ENCODE data around the gene SLIT1.

The SLIT1 gene

GRCh38 chr10:97138174-97138573, 47.6 kb downstream of the SLIT1 start:
- DNase-seq = no peak

GRCh38 chr10:97136756-97137155, 49.0 kb downstream of the SLIT1 start:
- no peak for DNase-seq

GRCh38 chr10:97135464-97135863, 50.3 kb downstream of the SLIT1 start:
- DNase-seq = no peak

DNA sequence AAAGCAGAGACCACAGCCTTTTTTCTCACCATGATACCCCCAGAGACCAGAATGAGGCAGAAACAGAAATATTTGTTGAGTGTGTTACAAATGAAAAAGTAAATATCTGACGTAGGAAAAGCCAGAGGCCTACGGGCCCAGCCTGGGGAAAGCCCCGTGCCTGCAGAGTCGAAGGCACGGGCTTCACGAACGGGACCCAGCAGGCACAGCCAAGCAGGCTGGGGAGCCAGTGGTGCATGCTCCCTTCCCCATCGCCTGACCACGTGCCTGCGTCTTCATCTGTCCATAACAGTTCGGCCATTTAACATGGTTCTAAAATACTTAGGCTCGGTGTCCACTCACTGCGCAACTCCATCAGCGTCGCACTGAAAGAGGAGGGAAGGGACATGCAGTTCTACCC, 50.8 kb downstream of the SLIT1 start:
- no peak for DNase-seq

- no peak for DNase-seq
These were observed 51.6 kb downstream of the SLIT1 start for GRCh38 chr10:97134110-97134509.

DNA sequence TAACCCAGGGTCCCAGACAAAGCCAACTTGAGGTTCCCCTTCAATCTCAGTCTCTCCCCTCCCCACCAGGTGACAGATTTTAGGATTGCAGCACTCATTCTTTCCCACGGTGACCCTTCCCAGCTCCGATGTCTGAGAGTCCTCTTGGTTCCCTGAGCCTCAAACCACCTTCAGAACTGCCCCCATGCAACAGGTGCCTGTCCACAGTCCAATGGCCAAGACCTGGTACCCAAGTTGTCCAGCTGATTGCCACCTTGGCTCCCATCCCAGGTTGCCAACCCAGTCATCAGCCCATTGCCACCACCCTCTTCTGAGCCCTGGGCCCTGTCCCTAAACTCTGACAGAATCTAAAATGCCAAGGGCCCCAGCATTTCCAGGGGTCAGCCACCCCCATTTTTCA, 53.5 kb downstream of the SLIT1 start:
- no peak for DNase-seq

DNA sequence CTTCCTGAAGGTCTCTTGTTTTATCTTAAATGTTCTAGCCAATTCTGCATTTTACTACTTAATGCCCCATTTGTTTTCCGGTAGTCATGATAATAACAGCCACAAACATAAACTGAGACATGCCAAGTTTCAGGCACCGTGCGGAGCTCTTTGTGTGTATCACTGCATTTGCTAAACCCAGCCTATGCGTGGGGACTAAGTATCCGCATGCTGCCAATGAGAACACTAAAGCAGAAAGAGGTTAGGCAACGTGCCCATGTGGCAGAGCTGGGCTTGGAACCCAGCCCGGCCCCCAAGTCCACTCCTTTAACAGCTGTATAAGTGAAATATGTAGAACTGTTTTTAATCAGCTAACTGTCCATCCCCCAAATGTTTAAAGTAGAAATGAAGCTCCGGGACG, 54.1 kb downstream of the SLIT1 start:
- DNase-seq = no peak

DNA sequence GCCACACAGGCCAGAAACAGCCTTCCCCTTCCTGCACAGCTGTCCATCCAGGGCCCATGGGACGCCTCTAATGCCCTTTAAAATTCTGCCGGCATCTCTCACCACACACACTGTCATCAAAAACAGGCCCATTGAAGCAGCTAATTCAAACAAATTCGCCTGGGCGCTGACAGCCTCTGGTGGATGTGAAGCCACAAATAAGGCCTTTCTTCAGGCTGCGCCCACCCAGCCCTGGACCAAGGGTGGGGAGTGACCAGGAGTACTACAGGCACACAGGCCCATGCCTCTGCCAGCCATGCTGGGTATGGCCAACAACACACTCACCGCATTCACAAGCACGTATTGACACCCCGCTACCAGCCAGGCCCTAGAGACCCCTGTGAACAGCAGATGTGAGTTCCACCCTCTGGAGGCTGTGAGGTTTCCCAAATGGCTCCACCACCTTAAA, 54.6 kb downstream of the SLIT1 start:
- DNase-seq = no peak

DNA sequence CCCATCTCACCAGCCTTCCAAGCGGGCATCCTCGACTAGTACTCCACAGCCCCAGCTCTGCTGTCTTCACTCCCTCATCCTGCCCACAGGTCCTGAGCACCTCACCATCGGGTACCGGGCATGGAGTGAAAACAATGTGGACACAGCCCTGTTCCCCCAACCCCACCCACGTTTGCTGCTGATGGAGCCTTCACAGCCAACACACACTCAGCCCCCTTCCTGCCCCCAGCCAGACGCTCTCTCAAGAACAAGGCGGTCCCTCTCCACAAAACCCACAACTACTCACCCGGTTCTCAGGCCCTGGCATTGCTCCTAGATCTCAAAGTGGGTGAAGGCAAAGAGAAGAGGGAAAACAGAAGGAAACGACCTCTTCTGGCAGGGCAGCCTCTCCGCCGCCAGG, 56.1 kb downstream of the SLIT1 start:
- DNase-seq = no peak

DNA sequence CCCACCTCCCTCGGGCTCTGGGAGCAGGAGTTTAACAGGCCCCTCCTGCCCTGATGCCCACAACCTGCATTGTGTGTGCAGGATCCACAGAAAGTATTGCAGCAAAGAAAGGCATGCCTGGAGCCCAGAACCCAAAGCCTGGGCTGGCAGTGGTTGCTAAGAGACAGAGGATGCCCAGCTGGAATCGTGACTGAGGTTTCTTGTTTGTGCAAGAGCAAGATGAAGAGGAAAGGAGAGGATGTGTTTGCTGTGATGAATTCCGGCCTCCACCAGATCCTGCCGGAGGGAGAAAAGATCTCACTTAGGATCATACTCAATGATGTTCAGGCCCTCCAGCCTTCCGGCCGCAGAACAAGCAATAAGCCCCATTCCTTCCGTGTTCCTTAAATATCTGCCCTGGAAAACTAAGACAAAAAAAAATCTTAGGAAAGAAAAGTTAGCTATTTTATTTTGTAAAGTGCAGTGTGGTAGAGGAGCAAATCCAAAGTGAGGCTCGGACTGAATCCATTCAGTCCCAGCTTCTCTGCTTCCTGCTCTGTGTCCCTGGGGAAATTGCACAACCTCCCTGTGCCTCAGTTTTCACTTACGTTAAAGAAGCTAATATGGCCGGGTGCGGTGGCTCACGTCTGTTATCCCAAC, 57.1 kb downstream of the SLIT1 start:
- no peak for DNase-seq

GRCh38 chr10:97128039-97128492, 57.7 kb downstream of the SLIT1 start:
- no peak for DNase-seq

DNA sequence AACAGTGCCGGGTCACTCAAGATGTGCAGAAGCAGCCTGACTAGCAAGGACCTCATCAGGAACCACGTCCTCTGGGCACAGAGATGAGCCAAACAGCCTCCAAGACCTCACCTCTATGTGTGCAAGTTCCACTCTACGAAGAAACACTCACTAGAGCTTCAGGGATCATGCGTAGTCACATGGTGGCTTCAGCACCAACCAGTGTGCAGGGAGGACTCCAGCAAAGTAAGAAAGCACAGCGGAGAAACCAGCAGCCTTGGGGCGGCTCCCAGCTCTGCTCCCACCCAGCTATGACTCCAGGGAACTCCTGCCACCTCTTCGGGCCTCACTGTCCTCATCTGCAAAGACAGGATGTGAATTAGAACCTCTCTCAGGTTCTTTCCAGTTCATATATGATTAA, 58.2 kb downstream of the SLIT1 start:
- no peak for DNase-seq

- DNase-seq = no peak
These were observed 61.5 kb downstream of the SLIT1 start for GRCh38 chr10:97124211-97124610.

GRCh38 chr10:97123765-97124164, 62.0 kb downstream of the SLIT1 start:
- no peak for DNase-seq

GRCh38 chr10:97121041-97121440, 64.7 kb downstream of the SLIT1 start:
- no peak for DNase-seq

DNA sequence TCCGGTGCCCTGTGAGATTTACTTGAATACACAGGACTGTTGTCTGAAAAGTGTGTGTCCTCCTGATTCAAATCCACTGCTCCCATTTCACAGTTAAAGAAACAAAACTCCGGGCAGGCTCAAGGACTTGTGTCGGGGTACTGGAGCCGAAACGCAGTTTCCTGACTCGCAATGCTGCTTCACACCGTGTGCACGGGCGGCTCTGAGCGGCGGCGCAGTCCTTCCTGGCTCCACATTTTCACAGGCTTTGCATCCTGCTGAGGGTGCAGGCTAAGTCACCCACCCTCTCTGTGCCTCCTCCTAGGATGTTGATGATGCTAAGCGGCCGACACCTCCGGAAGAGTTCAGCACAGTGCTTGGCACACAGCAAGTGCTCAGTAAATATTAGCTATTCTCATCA, 65.4 kb downstream of the SLIT1 start:
- no peak for DNase-seq

GRCh38 chr10:97119058-97119745, 66.6 kb downstream of the SLIT1 start:
- DNase-seq = no peak

GRCh38 chr10:97117372-97117771, 68.4 kb downstream of the SLIT1 start:
- DNase-seq = peak; percentile 34

GRCh38 chr10:97116462-97117162, 69.1 kb downstream of the SLIT1 start:
- no peak for DNase-seq

- no peak for DNase-seq
These were observed 69.9 kb downstream of the SLIT1 start for GRCh38 chr10:97115846-97116245.

DNA sequence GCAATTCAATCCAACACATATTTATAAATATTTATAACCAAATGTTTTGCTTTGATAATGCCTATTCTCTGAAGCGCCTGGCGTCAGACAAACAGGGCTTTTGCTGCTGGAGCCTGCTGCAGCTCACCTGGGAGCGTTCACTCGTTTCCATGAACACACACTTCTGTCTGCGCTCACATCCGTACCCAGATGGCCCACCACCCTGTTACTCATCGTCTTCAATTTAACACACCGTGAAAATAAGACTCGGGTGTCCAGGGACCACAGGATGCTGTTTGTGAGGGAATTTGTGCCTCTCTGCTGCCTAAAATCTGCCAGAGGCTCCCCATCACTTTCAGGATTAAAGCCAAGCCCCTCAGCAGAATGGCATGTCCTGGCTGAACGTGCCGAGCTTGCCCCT, 74.1 kb downstream of the SLIT1 start:
- no peak for DNase-seq

GRCh38 chr10:97109547-97109946, 76.2 kb downstream of the SLIT1 start:
- DNase-seq = no peak

DNA sequence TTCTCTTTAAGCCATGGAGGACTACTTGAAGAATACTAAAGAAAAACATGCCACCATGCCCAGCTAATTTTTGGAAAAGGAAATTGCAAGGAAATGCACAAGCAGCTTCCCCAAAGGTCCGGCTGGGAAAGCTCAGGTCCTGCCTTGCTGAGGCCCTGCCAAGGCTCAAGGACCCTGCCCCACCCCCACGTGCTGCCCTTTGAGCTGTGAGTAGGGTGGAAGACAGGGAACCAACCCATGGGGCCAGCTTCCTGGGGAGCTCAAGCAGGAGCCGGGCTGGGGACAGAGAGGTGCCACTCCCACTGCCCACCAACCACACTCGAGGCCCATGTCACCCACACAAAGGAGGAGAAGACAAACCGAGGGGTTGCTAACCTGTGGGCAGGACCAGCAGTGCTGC, 78.2 kb downstream of the SLIT1 start:
- DNase-seq = no peak

DNA sequence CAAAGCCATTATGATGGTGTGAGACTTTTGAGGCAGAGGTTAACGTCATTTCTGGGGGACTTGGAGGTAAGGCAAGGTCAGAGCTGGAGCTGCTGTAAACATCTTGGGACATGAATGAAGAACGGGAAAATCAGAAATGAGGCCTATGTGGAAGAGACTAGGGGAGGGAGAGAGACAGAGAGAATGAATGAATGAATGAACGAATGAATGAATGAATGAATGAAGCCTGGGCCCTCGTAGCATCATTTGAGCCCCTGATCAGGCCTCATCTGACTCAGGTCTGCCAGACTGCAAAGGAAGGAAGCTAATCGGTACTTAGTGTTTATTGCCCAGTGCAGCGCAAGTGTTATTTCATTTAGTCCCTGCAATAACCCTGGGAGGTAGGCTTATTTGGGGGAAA, 79.6 kb downstream of the SLIT1 start:
- no peak for DNase-seq
